Ishikawa (cell line): ENCODE measurements around the gene PBXIP1.

Source experiments
- CEBPB ChIP-seq: IDR thresholded peaks from 2 replicates; pipeline ENCODE4 v1.6.1; 2012
- CREB1 ChIP-seq: IDR thresholded peaks from 2 replicates; pipeline ENCODE4 v1.6.1; 2012; ENCODE audit warnings: low read depth
- EGR1 ChIP-seq: IDR thresholded peaks from 2 replicates; pipeline ENCODE4 v1.6.1; 2012
- EP300 ChIP-seq: IDR thresholded peaks from 2 replicates; pipeline ENCODE4 v1.6.1; 2012; ENCODE audit warnings: borderline replicate concordance
- FOXM1 ChIP-seq: IDR thresholded peaks from 2 replicates; pipeline ENCODE4 v1.6.1; 2012; ENCODE audit warnings: low read depth, borderline replicate concordance
- NFIC ChIP-seq: IDR thresholded peaks from 2 replicates; pipeline ENCODE4 v1.6.1; 2012
- RAD21 ChIP-seq: IDR thresholded peaks from 2 replicates; pipeline ENCODE4 v1.6.1; 2012; ENCODE audit warnings: low read depth
- TAF1 ChIP-seq: IDR thresholded peaks from 2 replicates; pipeline ENCODE4 v1.6.1; 2012; ENCODE audit warnings: low read depth, mild to moderate bottlenecking
- TCF12 ChIP-seq: IDR thresholded peaks from 2 replicates; pipeline ENCODE4 v1.6.1; 2012; ENCODE audit warnings: low read depth
- TEAD4 ChIP-seq: IDR thresholded peaks from 2 replicates; pipeline ENCODE4 v1.6.1; 2012
- YY1 ChIP-seq: IDR thresholded peaks from 2 replicates; pipeline ENCODE4 v1.6.1; 2012; ENCODE audit warnings: low read depth
- ZBTB7A ChIP-seq: IDR thresholded peaks from 2 replicates; pipeline ENCODE4 v1.6.1; 2012; ENCODE audit warnings: low read depth
- TF ChIP-seq, protein P1 (sequence below): IDR thresholded peaks from 2 replicates; pipeline ENCODE4 v1.6.1; 2012
- TF ChIP-seq, protein P2 (sequence below): IDR thresholded peaks from 2 replicates; pipeline ENCODE4 v1.6.1; 2012
- TF ChIP-seq, protein P3 (sequence below): IDR thresholded peaks from 2 replicates; pipeline ENCODE4 v1.6.1; 2012; ENCODE audit warnings: low read depth, mild to moderate bottlenecking

Gene PBXIP1

DNA sequence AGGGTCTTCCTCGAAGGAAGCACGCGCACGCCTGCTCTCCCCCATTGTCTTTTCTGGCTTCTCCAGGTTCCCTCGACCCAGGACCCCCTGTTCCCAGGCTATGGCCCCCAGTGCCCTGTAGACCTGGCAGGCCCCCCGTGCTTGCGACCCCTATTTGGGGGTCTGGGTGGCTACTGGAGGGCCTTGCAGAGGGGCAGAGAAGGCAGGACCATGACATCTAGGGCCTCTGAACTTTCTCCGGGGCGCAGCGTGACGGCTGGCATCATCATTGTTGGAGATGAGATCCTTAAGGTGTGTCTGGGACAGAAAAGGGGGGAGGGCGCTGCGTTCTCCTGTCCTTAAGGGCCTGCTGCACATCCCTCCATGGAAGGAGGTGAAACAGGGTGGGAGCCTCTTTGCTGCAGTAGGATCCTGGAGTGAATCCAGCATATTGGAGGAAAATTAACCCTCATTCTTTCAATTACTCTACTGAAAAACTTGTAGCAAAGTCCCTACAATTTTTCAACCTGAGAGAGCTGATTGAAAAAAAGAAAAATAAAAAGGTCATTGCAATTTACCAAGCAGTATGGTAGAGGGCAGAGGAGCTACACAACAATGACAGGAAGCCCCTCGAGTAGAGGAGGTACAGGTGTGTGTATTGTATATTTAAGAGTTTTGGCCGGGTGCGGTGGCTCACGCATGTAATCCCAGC, 28.0 kb upstream of the PBXIP1 start:
- TF ChIP-seq, protein P1, sequence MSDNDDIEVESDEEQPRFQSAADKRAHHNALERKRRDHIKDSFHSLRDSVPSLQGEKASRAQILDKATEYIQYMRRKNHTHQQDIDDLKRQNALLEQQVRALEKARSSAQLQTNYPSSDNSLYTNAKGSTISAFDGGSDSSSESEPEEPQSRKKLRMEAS: no peak
- TF ChIP-seq EP300 (no peak), YY1 (no peak), FOXM1 (no peak), ZBTB7A (no peak), TAF1 (no peak), TCF12 (no peak), CEBPB (no peak)
- TF ChIP-seq, protein P2, sequence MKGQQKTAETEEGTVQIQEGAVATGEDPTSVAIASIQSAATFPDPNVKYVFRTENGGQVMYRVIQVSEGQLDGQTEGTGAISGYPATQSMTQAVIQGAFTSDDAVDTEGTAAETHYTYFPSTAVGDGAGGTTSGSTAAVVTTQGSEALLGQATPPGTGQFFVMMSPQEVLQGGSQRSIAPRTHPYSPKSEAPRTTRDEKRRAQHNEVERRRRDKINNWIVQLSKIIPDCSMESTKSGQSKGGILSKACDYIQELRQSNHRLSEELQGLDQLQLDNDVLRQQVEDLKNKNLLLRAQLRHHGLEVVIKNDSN: no peak
- TF ChIP-seq, protein P3, sequence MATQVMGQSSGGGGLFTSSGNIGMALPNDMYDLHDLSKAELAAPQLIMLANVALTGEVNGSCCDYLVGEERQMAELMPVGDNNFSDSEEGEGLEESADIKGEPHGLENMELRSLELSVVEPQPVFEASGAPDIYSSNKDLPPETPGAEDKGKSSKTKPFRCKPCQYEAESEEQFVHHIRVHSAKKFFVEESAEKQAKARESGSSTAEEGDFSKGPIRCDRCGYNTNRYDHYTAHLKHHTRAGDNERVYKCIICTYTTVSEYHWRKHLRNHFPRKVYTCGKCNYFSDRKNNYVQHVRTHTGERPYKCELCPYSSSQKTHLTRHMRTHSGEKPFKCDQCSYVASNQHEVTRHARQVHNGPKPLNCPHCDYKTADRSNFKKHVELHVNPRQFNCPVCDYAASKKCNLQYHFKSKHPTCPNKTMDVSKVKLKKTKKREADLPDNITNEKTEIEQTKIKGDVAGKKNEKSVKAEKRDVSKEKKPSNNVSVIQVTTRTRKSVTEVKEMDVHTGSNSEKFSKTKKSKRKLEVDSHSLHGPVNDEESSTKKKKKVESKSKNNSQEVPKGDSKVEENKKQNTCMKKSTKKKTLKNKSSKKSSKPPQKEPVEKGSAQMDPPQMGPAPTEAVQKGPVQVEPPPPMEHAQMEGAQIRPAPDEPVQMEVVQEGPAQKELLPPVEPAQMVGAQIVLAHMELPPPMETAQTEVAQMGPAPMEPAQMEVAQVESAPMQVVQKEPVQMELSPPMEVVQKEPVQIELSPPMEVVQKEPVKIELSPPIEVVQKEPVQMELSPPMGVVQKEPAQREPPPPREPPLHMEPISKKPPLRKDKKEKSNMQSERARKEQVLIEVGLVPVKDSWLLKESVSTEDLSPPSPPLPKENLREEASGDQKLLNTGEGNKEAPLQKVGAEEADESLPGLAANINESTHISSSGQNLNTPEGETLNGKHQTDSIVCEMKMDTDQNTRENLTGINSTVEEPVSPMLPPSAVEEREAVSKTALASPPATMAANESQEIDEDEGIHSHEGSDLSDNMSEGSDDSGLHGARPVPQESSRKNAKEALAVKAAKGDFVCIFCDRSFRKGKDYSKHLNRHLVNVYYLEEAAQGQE: no peak

DNA sequence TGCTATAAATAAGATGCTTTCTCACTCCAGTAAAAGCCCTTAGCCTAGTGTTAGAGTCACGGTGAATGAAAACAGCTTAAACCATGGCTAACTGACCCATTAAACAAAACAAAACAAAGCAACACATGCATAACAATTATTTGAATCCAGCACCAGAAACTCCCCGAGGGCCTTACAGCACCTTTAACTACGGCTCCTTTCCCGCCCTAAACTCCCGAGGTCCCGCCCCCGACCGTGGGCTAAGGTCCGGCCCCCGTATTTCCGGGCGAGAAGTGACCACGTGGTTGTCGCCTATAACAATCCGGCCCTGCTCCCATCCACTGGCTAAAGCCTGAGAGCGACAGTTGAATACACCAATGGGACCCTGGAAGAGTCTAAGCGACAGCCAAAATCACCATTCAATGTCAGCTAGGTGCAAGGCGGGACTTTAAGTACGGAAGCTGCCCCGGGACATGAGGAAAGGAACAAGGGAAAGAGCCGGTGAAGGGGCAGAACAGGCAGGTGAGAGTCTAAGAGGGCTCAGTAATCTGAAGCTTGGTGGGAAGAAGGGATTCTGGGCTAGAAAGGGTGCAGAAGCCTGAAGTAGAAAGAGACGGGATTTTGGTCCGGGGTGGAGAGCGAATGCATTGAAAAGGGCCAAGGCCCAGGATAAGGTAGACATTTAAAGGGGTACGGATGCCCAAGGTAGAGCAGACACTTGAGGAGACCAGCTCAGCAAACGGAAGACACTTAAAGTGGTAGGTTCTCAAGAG, 27.2 kb upstream of the PBXIP1 start, which contains the start of gene FLAD1:
TSS of gene FLAD1 (plus strand) at position 448 of the 752 bp plus-strand sequence. CDS start 351 bp downstream, outside the sequence.
- TF ChIP-seq EP300 (no peak), CREB1 (peak; percentile 38; the same call in 1 of the 2 replicates), TAF1 (peak; percentile 77), NFIC (no peak), EGR1 (0 out of 2 replicates have a peak, but pooled peaks have one; percentile 46), TEAD4 (no peak), FOXM1 (peak; percentile 70; the same call in 1 of the 2 replicates), TCF12 (no peak), CEBPB (no peak), YY1 (no peak), RAD21 (no peak), ZBTB7A (no peak)
- TF ChIP-seq, protein P1: peak; percentile 96
- TF ChIP-seq, protein P2: peak; percentile 96
- TF ChIP-seq, protein P3: no peak

DNA sequence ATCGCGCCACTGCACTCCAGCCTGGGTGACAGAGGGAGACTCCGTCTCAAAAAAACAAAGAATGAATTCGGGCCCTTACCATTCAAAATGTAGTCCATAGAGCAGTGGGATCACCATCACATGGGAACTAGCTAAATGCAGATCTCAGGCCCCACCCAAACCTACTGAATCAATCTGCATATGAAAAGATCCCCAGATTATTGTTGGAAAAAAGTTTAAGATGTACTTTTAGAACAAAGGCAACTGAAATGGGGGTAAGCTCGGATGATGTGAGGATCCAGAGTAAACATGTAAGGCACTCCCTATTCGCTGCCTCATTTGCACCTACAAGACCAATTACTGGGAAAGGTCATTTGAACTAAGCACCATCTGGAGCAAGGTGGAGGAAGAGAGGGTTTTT, 26.4 kb upstream of the PBXIP1 start:
- TF ChIP-seq NFIC: no peak
- TF ChIP-seq, protein P2: no peak
- TF ChIP-seq YY1: no peak
- TF ChIP-seq FOXM1: no peak
- TF ChIP-seq, protein P3: no peak
- TF ChIP-seq TCF12: no peak
- TF ChIP-seq TEAD4: no peak
- TF ChIP-seq RAD21: no peak
- TF ChIP-seq EGR1: no peak
- TF ChIP-seq, protein P1: no peak
- no peak for TF ChIP-seq TAF1
- TF ChIP-seq CREB1: no peak
- TF ChIP-seq CEBPB: no peak
- TF ChIP-seq EP300: no peak
- TF ChIP-seq ZBTB7A: no peak
